B cell (primary cell): Measurements from ENCODE around the gene CACNA2D3.

ENCODE experiments used
- CTCF ChIP-seq: fragments of 200-600 bp; IDR thresholded peaks from one replicate; pipeline ENCODE4 v1.8.0; 2022; ENCODE audit warnings: antibody characterized with exemption, mild to moderate bottlenecking
- EZH2 ChIP-seq: IDR thresholded peaks from 2 replicates; pipeline ENCODE4 v1.6.1; 2012; ENCODE audit warnings: borderline replicate concordance, low read depth, mild to moderate bottlenecking, moderate library complexity, low read length; ENCODE audit not compliant: insufficient read depth, poor library complexity, severe bottlenecking

- no peak for TF ChIP-seq CTCF
- no peak for TF ChIP-seq EZH2
Observed at GRCh38 chr3:54283470-54283869, 161.1 kb downstream of the CACNA2D3 start.
